GM23338 (cell line): Measurements from ENCODE around the gene RBPJ. TPM values are rescaled to one million over a fixed set of nuclear protein-coding genes. Genes with fewer than 3 reads are reported as not detected.
A peak's percentile ranks its signal among the peaks of the same experiment; 100 is the strongest.

Source experiments
- ATAC-seq: fragments of 200-7000 bp; cut with Tn5 transposase; 3 replicates; pipeline ENCODE4 v1.9.1; 2020
- DNase-seq: peaks from one replicate; pipeline ENCODE4 v3.0.0-alpha.2; 2015; ENCODE audit warnings: low spot score
- H2AFZ ChIP-seq: fragments of 200-600 bp; sonication (generic); 2 replicates; pipeline ENCODE4 v1.8.0; 2016; ENCODE audit warnings: antibody characterized with exemption, mild to moderate bottlenecking, moderate library complexity
- H3F3A ChIP-seq: fragments of 200-600 bp; sonication (generic); replicated peaks from 2 replicates; pipeline ENCODE4 v1.8.0; 2017; ENCODE audit warnings: antibody characterized with exemption, mixed run types, low read depth
- H3K27ac ChIP-seq: fragments of 200-600 bp; sonication (generic); 2 replicates; pipeline ENCODE4 v1.6.1; 2016; ENCODE audit warnings: low read depth
- H3K27me3 ChIP-seq: fragments of 200-600 bp; sonication (generic); 2 replicates; pipeline ENCODE4 v1.8.0; 2016; ENCODE audit warnings: mild to moderate bottlenecking, mixed run types, moderate library complexity; ENCODE audit not compliant: insufficient read depth
- H3K36me3 ChIP-seq: fragments of 200-600 bp; sonication (generic); 2 replicates; pipeline ENCODE4 v1.8.0; 2016; ENCODE audit warnings: mild to moderate bottlenecking; ENCODE audit not compliant: insufficient read depth
- H3K4me1 ChIP-seq: fragments of 200-600 bp; sonication (generic); 2 replicates; pipeline ENCODE4 v1.8.0; 2016; ENCODE audit warnings: mild to moderate bottlenecking, moderate library complexity; ENCODE audit not compliant: insufficient read depth
- H3K4me2 ChIP-seq: fragments of 200-600 bp; sonication (generic); 2 replicates; pipeline ENCODE4 v1.7.1; 2017; ENCODE audit warnings: mixed run types
- H3K4me3 ChIP-seq: fragments of 200-600 bp; sonication (generic); 2 replicates; pipeline ENCODE4 v1.6.1; 2016; ENCODE audit warnings: mixed run types
- H3K79me2 ChIP-seq: fragments of 200-600 bp; sonication (generic); replicated peaks from 2 replicates; pipeline ENCODE4 v1.8.0; 2017; ENCODE audit warnings: mild to moderate bottlenecking; ENCODE audit not compliant: insufficient read depth
- H3K9me2 ChIP-seq: fragments of 200-600 bp; sonication (generic); 2 replicates; pipeline ENCODE4 v1.8.0; 2017; ENCODE audit not compliant: insufficient read depth
- H4K20me1 ChIP-seq: fragments of 200-600 bp; sonication (generic); replicated peaks from 2 replicates; pipeline ENCODE4 v1.8.0; 2017; ENCODE audit warnings: mild to moderate bottlenecking; ENCODE audit not compliant: insufficient read depth
- H3K27ac Mint-ChIP-seq: 2 replicates; pipeline ENCODE4 v1.8.0; 2020; ENCODE audit warnings: inconsistent platforms, mild to moderate bottlenecking, moderate library complexity, mixed read lengths
- H3K27me3 Mint-ChIP-seq: 3 replicates; pipeline ENCODE4 v1.8.0; 2022; ENCODE audit warnings: low read depth, mild to moderate bottlenecking, moderate library complexity, mixed read lengths, inconsistent platforms; ENCODE audit not compliant: insufficient read depth, poor library complexity
- H3K36me3 Mint-ChIP-seq: 3 replicates; pipeline ENCODE4 v1.8.0; 2021; ENCODE audit warnings: low read depth, mild to moderate bottlenecking, inconsistent platforms, moderate library complexity, mixed read lengths
- H3K4me1 Mint-ChIP-seq: 3 replicates; pipeline ENCODE4 v1.8.0; 2020; ENCODE audit warnings: mild to moderate bottlenecking, inconsistent platforms, mixed read lengths
- H3K4me3 Mint-ChIP-seq: 3 replicates; pipeline ENCODE4 v1.8.0; 2021; ENCODE audit warnings: moderate library complexity, mild to moderate bottlenecking, inconsistent platforms, mixed read lengths
- H3K9me3 Mint-ChIP-seq: 3 replicates; pipeline ENCODE4 v1.8.0; 2020; ENCODE audit warnings: moderate library complexity, mild to moderate bottlenecking, inconsistent platforms, mixed read lengths
- CREB1 ChIP-seq: fragments of 250-450 bp; sonication (Bioruptor Pico); IDR thresholded peaks from 2 replicates; pipeline ENCODE4 v1.5.0; 2020; ENCODE audit warnings: low read depth, mild to moderate bottlenecking, moderate library complexity
- EZH2 ChIP-seq: fragments of 200-600 bp; sonication (generic); IDR thresholded peaks from one replicate; pipeline ENCODE4 v1.8.0; 2017; ENCODE audit warnings: antibody characterized with exemption, mild to moderate bottlenecking, low read depth; ENCODE audit not compliant: unreplicated experiment
- EZH2phosphoT487 ChIP-seq: fragments of 200-600 bp; sonication (generic); IDR thresholded peaks from one replicate; pipeline ENCODE4 v1.8.1; 2018; ENCODE audit warnings: antibody characterized with exemption; ENCODE audit not compliant: unreplicated experiment
- JUNB ChIP-seq: IDR thresholded peaks from one replicate; pipeline ENCODE4 v1.6.1; 2016; ENCODE audit warnings: antibody characterized with exemption; ENCODE audit not compliant: unreplicated experiment
- NANOG ChIP-seq: IDR thresholded peaks from 2 replicates; pipeline ENCODE4 v1.6.1; 2016; ENCODE audit warnings: antibody characterized with exemption, borderline replicate concordance
- POLR2AphosphoS5 ChIP-seq: IDR thresholded peaks from 2 replicates; pipeline ENCODE4 v1.6.1; 2016; ENCODE audit warnings: antibody characterized with exemption, low read depth
- STAT1 ChIP-seq: IDR thresholded peaks from one replicate; pipeline ENCODE4 v1.6.1; 2016; ENCODE audit warnings: antibody characterized with exemption; ENCODE audit not compliant: unreplicated experiment
- ZNF114 ChIP-seq: fragments of 250-450 bp; sonication (Bioruptor Pico); IDR thresholded peaks from 2 replicates; pipeline ENCODE4 v1.5.0; 2020; ENCODE audit warnings: mild to moderate bottlenecking, moderate library complexity
- ZNF331 ChIP-seq: fragments of 250-450 bp; sonication (Bioruptor Pico); IDR thresholded peaks from 2 replicates; pipeline ENCODE4 v1.5.0; 2020; ENCODE audit warnings: low read depth, mild to moderate bottlenecking, moderate library complexity
- polyA plus RNA-seq: library from polyadenylated mRNA; unstranded; fragments of >200 nt; fragmentation: Nextera tagmentation; extraction: Ambion mirVana; gene quantifications from 2 replicates; pipeline ENCODE4 v1.2.1, GENCODE V29; 2016
- total RNA-seq: library from RNA; depleted of rRNA; stranded (reverse); fragments of >200 nt; shearing (Covaris generic); gene quantifications from 2 replicates; pipeline ENCODE4 v1.2.3, GENCODE V29; 2014
- TF ChIP-seq, protein P1 (sequence below), 2 experiments: fragments of 200-600 bp in 1 of 2; sonication (generic) in 1 of 2; conservative IDR thresholded peaks; 2 replicates each; pipeline versions ENCODE4 v1.5.1 to v1.6.1; 2016 to 2017; ENCODE audit warnings: antibody characterized with exemption in 2 of 2, low read depth in 2 of 2, mild to moderate bottlenecking in 2 of 2, moderate library complexity in 1 of 2
- TF ChIP-seq, protein P2 (sequence below): IDR thresholded peaks from one replicate; pipeline ENCODE4 v1.6.1; 2018; ENCODE audit warnings: antibody characterized with exemption; ENCODE audit not compliant: unreplicated experiment

Gene RBPJ
- total and polyA plus RNA-seq, 2 experiments from 2014 or later, result 212 to 457 TPM

GRCh38 chr4:26354491-26354890, 33.7 kb downstream of the RBPJ start (continued):
- TF ChIP-seq, protein P1, sequence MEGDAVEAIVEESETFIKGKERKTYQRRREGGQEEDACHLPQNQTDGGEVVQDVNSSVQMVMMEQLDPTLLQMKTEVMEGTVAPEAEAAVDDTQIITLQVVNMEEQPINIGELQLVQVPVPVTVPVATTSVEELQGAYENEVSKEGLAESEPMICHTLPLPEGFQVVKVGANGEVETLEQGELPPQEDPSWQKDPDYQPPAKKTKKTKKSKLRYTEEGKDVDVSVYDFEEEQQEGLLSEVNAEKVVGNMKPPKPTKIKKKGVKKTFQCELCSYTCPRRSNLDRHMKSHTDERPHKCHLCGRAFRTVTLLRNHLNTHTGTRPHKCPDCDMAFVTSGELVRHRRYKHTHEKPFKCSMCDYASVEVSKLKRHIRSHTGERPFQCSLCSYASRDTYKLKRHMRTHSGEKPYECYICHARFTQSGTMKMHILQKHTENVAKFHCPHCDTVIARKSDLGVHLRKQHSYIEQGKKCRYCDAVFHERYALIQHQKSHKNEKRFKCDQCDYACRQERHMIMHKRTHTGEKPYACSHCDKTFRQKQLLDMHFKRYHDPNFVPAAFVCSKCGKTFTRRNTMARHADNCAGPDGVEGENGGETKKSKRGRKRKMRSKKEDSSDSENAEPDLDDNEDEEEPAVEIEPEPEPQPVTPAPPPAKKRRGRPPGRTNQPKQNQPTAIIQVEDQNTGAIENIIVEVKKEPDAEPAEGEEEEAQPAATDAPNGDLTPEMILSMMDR (conservative IDR thresholded peaks at IDR 0.05; ENCODE audit: low read depth in 2 of 2), result no peak; a peak in 1 of 4 replicates
- TF ChIP-seq ZNF331 (CRISPR knock-in tag) (no peak), EZH2 (no peak), POLR2AphosphoS5 (no peak), ZNF114 (CRISPR knock-in tag) (no peak), JUNB (no peak), NANOG (no peak), CREB1 (CRISPR knock-in tag) (no peak)
- TF ChIP-seq, protein P2, sequence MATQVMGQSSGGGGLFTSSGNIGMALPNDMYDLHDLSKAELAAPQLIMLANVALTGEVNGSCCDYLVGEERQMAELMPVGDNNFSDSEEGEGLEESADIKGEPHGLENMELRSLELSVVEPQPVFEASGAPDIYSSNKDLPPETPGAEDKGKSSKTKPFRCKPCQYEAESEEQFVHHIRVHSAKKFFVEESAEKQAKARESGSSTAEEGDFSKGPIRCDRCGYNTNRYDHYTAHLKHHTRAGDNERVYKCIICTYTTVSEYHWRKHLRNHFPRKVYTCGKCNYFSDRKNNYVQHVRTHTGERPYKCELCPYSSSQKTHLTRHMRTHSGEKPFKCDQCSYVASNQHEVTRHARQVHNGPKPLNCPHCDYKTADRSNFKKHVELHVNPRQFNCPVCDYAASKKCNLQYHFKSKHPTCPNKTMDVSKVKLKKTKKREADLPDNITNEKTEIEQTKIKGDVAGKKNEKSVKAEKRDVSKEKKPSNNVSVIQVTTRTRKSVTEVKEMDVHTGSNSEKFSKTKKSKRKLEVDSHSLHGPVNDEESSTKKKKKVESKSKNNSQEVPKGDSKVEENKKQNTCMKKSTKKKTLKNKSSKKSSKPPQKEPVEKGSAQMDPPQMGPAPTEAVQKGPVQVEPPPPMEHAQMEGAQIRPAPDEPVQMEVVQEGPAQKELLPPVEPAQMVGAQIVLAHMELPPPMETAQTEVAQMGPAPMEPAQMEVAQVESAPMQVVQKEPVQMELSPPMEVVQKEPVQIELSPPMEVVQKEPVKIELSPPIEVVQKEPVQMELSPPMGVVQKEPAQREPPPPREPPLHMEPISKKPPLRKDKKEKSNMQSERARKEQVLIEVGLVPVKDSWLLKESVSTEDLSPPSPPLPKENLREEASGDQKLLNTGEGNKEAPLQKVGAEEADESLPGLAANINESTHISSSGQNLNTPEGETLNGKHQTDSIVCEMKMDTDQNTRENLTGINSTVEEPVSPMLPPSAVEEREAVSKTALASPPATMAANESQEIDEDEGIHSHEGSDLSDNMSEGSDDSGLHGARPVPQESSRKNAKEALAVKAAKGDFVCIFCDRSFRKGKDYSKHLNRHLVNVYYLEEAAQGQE, result no peak

DNA sequence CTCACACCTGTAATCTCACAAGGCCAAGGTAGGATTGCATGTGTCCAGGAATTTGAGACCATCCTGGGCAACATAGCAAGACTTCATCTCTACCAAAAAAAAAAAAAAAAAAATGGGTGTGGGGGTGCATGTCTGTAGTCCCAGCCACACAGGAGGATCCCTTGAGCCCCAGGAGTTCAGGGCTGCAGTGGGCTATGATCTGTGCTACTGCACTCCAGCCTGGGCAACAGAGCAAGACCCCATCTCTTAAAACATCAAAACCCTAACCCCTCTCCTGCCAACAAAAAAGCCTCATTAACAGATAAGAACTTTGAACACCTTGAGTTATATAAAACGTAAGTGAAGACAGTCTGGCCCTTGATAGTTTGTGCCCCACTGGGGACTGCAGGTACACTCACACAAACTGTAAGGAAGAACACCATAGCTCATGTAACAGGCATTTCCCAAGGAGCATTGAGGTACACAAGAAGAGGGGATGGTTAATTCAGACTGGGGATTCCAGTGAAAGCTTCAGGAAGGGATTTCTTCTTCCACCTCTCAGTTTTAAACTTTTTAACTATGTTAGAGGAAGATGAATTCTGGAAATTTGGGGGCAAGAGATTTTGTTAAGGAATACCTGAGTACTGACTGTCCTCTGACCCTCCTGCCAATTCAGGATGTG, 34.7 kb downstream of the RBPJ start:
- ATAC-seq, result no peak
- H3K4me2 ChIP-seq, result no peak overlapping the region
- H3K4me3 Mint-ChIP-seq, result no peak overlapping the region
- TF ChIP-seq EZH2phosphoT487 (no peak), ZNF331 (CRISPR knock-in tag) (no peak), STAT1 (no peak)
- TF ChIP-seq, protein P2, result no peak

More for the DNA sequence above, 34.7 kb downstream of the RBPJ start:
- Histone ChIP-seq H4K20me1 (peaks cover 88% of the 10 kb centered on the region), H3F3A (peaks cover 8% of the 10 kb centered on the region; the same call in 1 of the 2 replicates), H3K9me2 (no peaks in the 10 kb centered on the region), H3K27ac (peak overlapping the region; percentile 67), H3K4me3 (no peak overlapping the region), H3K4me1 (peaks cover 56% of the 10 kb centered on the region), H3K79me2 (peaks cover 100% of the 10 kb centered on the region), H2AFZ (no peak overlapping the region), H3K36me3 (no peaks in the 10 kb centered on the region), H3K27me3 (no peaks in the 10 kb centered on the region)
- peaks cover 24% of the 10 kb centered on the region for H3K4me1 Mint-ChIP-seq
- no peaks in the 10 kb centered on the region for H3K36me3 Mint-ChIP-seq
- H3K27me3 Mint-ChIP-seq, result no peaks in the 10 kb centered on the region
- no peaks in the 10 kb centered on the region for H3K9me3 Mint-ChIP-seq
- H3K27ac Mint-ChIP-seq, result no peak overlapping the region
- DNase-seq, result no peak
